A549 (cell line): ENCODE measurements around the gene ZNF146. TPM values are rescaled to one million over a fixed set of nuclear protein-coding genes. Genes with fewer than 3 reads are reported as not detected.

Experiments
- ATAC-seq, 2 experiments: fragments of 200-7000 bp in 1 of 2; fragments of >200 bp in 1 of 2; cut with Nextera tagmentation in 1 of 2; cut with Tn5 transposase in 1 of 2; 3 replicates each; pipeline versions ENCODE4 v1.8.0 to v1.9.1; 2018 to 2020; ENCODE audit warnings: mild to moderate bottlenecking in 1 of 2, moderate library complexity in 1 of 2
- CTCF ChIA-PET: fragments of 300-600 bp; sonication (Branson Sonifier 250); formaldehyde crosslinking; extraction: SDS; loops from one replicate; lab custom pipeline; 2021; ENCODE audit warnings: antibody characterized with exemption, inconsistent platforms; lab: Yijun Ruan, JAX
- POLR2A ChIA-PET: fragments of 350-600 bp; formaldehyde crosslinking; extraction: SDS; loops from one replicate; lab custom pipeline; 2021; ENCODE audit warnings: antibody characterized with exemption, inconsistent platforms; lab: Yijun Ruan, JAX
- DNase-seq, 2 experiments: peaks; one replicate each; pipeline versions ENCODE4 v3.0.0 to v3.0.0-alpha.2; 2011 to 2016; ENCODE audit warnings: low read depth in 1 of 2, low spot score in 1 of 2
- FAIRE-seq: peaks from 2 replicates; lab custom pipeline; 2011; peaks lifted over from hg19 to GRCh38; lab: Jason Lieb, UNC
- H3K27ac ChIP-seq, 2 experiments: fragments of >200 bp; sonication (Bioruptor Twin); formaldehyde crosslinking; 3 replicates each; pipeline ENCODE4 v1.5.1; 2016 to 2017
- H3K4me1 ChIP-seq: fragments of >200 bp; sonication (Bioruptor Twin); formaldehyde crosslinking; 3 replicates; pipeline ENCODE4 v1.6.1; 2016
- H3K4me2 ChIP-seq: fragments of >200 bp; sonication (Bioruptor Twin); formaldehyde crosslinking; 3 replicates; pipeline ENCODE4 v1.6.1; 2016
- H3K4me3 ChIP-seq: fragments of >200 bp; sonication (Bioruptor Twin); formaldehyde crosslinking; 3 replicates; pipeline ENCODE4 v1.5.1; 2016
- H3K9me3 ChIP-seq: fragments of >200 bp; sonication (Bioruptor Twin); formaldehyde crosslinking; 3 replicates; pipeline ENCODE4 v1.6.1; 2016
- BCL3 ChIP-seq: fragments of >200 bp; sonication (Bioruptor Twin); formaldehyde crosslinking; IDR thresholded peaks from 3 replicates; pipeline ENCODE4 v1.6.1; 2016
- CEBPB ChIP-seq, 2 experiments: fragments of >200 bp in 1 of 2; sonication (Bioruptor Twin) in 1 of 2; formaldehyde crosslinking in 1 of 2; IDR thresholded peaks; 2 replicates each; pipeline ENCODE4 v1.6.1; 2012 to 2016
- CHD4 ChIP-seq: fragments of 200-600 bp; sonication (generic); IDR thresholded peaks from 2 replicates; pipeline ENCODE4 v1.6.1; 2016; ENCODE audit warnings: antibody characterized with exemption, mild to moderate bottlenecking, borderline replicate concordance
- EHF ChIP-seq: fragments of 250-450 bp; sonication (Bioruptor Pico); IDR thresholded peaks from 2 replicates; pipeline ENCODE4 v1.5.0; 2020; ENCODE audit warnings: mild to moderate bottlenecking
- EP300 ChIP-seq, 2 experiments: fragments of >200 bp; sonication (Bioruptor Twin); formaldehyde crosslinking; IDR thresholded peaks; 2 replicates in 1 of 2; 3 replicates in 1 of 2; pipeline ENCODE4 v1.6.1; 2016 to 2017
- FOSL2 ChIP-seq, 2 experiments: fragments of 450-650 bp in 1 of 2; fragments of >200 bp in 1 of 2; sonication (Bioruptor Twin) in 1 of 2; formaldehyde crosslinking; IDR thresholded peaks; 2 replicates each; pipeline versions ENCODE4 v1.5.0 to v1.6.1; 2016 to 2020; ENCODE audit warnings: mild to moderate bottlenecking in 1 of 2, moderate library complexity in 1 of 2
- GATA3 ChIP-seq: IDR thresholded peaks from 2 replicates; pipeline ENCODE4 v1.6.1; 2012; ENCODE audit warnings: borderline replicate concordance
- HDAC2 ChIP-seq: fragments of 200-600 bp; sonication (generic); IDR thresholded peaks from 2 replicates; pipeline ENCODE4 v1.6.1; 2016
- HEYL ChIP-seq: fragments of 250-450 bp; sonication (Bioruptor Pico); IDR thresholded peaks from 2 replicates; pipeline ENCODE4 v1.8.0; 2021; ENCODE audit warnings: mild to moderate bottlenecking, moderate library complexity
- HMGXB4 ChIP-seq: fragments of 250-450 bp; sonication (Bioruptor Pico); IDR thresholded peaks from 2 replicates; pipeline ENCODE4 v1.5.0; 2021; ENCODE audit warnings: mild to moderate bottlenecking, moderate library complexity, borderline replicate concordance
- HOXB13 ChIP-seq: fragments of 250-450 bp; sonication (Bioruptor Pico); IDR thresholded peaks from 2 replicates; pipeline ENCODE4 v1.5.0; 2020; ENCODE audit warnings: low read depth, mild to moderate bottlenecking, moderate library complexity
- HOXB5 ChIP-seq: fragments of 250-450 bp; sonication (Bioruptor Pico); IDR thresholded peaks from 2 replicates; pipeline ENCODE4 v1.5.0; 2020; ENCODE audit warnings: mild to moderate bottlenecking, moderate library complexity
- JUN ChIP-seq, 2 experiments: fragments of >200 bp; sonication (Bioruptor Twin); formaldehyde crosslinking; IDR thresholded peaks; 2 replicates in 1 of 2; 3 replicates in 1 of 2; pipeline ENCODE4 v1.6.1; 2016 to 2017
- JUNB ChIP-seq: fragments of >200 bp; sonication (Bioruptor Twin); formaldehyde crosslinking; IDR thresholded peaks from 2 replicates; pipeline ENCODE4 v1.6.1; 2016
- KDM5A ChIP-seq: fragments of 200-600 bp; sonication (generic); IDR thresholded peaks from 2 replicates; pipeline ENCODE4 v1.6.1; 2016; ENCODE audit warnings: antibody characterized with exemption, mild to moderate bottlenecking
- MAFK ChIP-seq: fragments of 450-650 bp; IDR thresholded peaks from 2 replicates; pipeline ENCODE4 v1.6.1; 2014; ENCODE audit not compliant: partially characterized antibody
- MYC ChIP-seq: IDR thresholded peaks from 2 replicates; pipeline ENCODE4 v1.6.1; 2012; ENCODE audit warnings: mild to moderate bottlenecking, inconsistent platforms, low read length, improper control_type of control experiment, borderline replicate concordance
- NPAS2 ChIP-seq: fragments of 250-450 bp; sonication (Bioruptor Pico); IDR thresholded peaks from 2 replicates; pipeline ENCODE4 v1.8.0; 2022; ENCODE audit warnings: mild to moderate bottlenecking, moderate library complexity, borderline replicate concordance
- NR3C1 ChIP-seq: fragments of >200 bp; sonication (Bioruptor Twin); formaldehyde crosslinking; IDR thresholded peaks from 3 replicates; pipeline ENCODE4 v1.6.1; 2017
- PHF8 ChIP-seq: fragments of 200-600 bp; sonication (generic); IDR thresholded peaks from 2 replicates; pipeline ENCODE4 v1.6.1; 2016; ENCODE audit warnings: low read depth, mild to moderate bottlenecking, antibody characterized with exemption, moderate library complexity, borderline replicate concordance
- POLR2A ChIP-seq: IDR thresholded peaks from 2 replicates; pipeline ENCODE4 v1.6.1; 2012; ENCODE audit warnings: mild to moderate bottlenecking, low read length
- RAD21 ChIP-seq, 2 experiments: fragments of >200 bp in 1 of 2; sonication (Bioruptor Twin) in 1 of 2; formaldehyde crosslinking in 1 of 2; IDR thresholded peaks in 1 of 2; conservative IDR thresholded peaks in 1 of 2; 2 replicates in 1 of 2; 3 replicates in 1 of 2; pipeline ENCODE4 v1.6.1; 2012 to 2018; ENCODE audit warnings: inconsistent platforms in 1 of 2
- RCOR1 ChIP-seq: fragments of 150-350 bp; IDR thresholded peaks from 2 replicates; pipeline ENCODE4 v1.6.1; 2014; ENCODE audit warnings: antibody characterized with exemption, low read length, low read depth
- RFX5 ChIP-seq: fragments of 450-650 bp; IDR thresholded peaks from 2 replicates; pipeline ENCODE4 v1.7.1; 2014; ENCODE audit warnings: antibody characterized with exemption, mild to moderate bottlenecking, moderate library complexity
- SMC3 ChIP-seq: fragments of >200 bp; sonication (Bioruptor Twin); formaldehyde crosslinking; IDR thresholded peaks from 3 replicates; pipeline ENCODE4 v1.6.1; 2018; ENCODE audit warnings: inconsistent platforms
- TFCP2L1 ChIP-seq: fragments of 250-450 bp; sonication (Bioruptor Pico); IDR thresholded peaks from 2 replicates; pipeline ENCODE4 v1.5.0; 2021; ENCODE audit warnings: mild to moderate bottlenecking
- ZSCAN20 ChIP-seq: fragments of 250-450 bp; sonication (Bioruptor Pico); IDR thresholded peaks from 2 replicates; pipeline ENCODE4 v1.8.0; 2022; ENCODE audit warnings: mild to moderate bottlenecking, moderate library complexity
- WGBS: methylation state at CpG from one replicate; pipeline ENCODE4 v1.1.6; 2017; ENCODE audit errors: missing lambda C conversion rate; 5-methylcytosine and 5-hydroxymethylcytosine counted together
- polyA plus RNA-seq, 4 experiments: library from polyadenylated mRNA; depleted of rRNA in 3 of 4; stranded (reverse); fragments of >200 nt; fragmentation: RNase III in 1 of 4; extraction: RNeasy Plus Mini Kit Qiagen cat#74134 plus additional on column Dnase treatment in 1 of 4; gene quantifications; 2 replicates in 3 of 4; 3 replicates in 1 of 4; pipeline ENCODE4 v1.2.3, GENCODE V29; 2011 to 2017

Gene ZNF146
- polyA plus RNA-seq, 2 of the 4 experiments (the other 2 are of a cell fraction): 157 to 362 TPM

- TF ChIP-seq PHF8: no peak
- no peak for TF ChIP-seq RFX5
- TF ChIP-seq GATA3: no peak
Observed at GRCh38 chr19:36198119-36198518, 16.8 kb upstream of the ZNF146 start (continued).

- H3K9me3 ChIP-seq: 0 out of 3 replicates have a peak, but pooled peaks cover 5% of the 10 kb centered on the region
- no peak overlapping the region for H3K27ac ChIP-seq
- TF ChIP-seq SMC3 (no peak), POLR2A (no peak), KDM5A (no peak), RCOR1 (no peak), HOXB5 (CRISPR knock-in tag) (no peak), HMGXB4 (CRISPR knock-in tag) (no peak), CEBPB (IDR thresholded peaks at IDR 0.05) (no peak)
- ChIA-PET CTCF (no interaction called here), POLR2A (no interaction called here)
- ATAC-seq: no peak
- no peak for FAIRE-seq
- no peak overlapping the region for H3K4me3 ChIP-seq
- WGBS: 82% methylated on average over 6 of the region's 6 CpGs
- H3K4me2 ChIP-seq: no peak overlapping the region
- DNase-seq: no peak
- H3K4me1 ChIP-seq: no peaks in the 10 kb centered on the region
Observed at GRCh38 chr19:36201684-36202083, 13.2 kb upstream of the ZNF146 start.

GRCh38 chr19:36203293-36203692 lies 11.6 kb upstream of the ZNF146 start:
- H3K4me2 ChIP-seq: no peak overlapping the region
- POLR2A ChIA-PET: interaction anchor here (1.7 kb wide), 1 partner anchor 11 kb away, joined by 7 read pairs; the partner anchor contains the start of genes ZNF146 and ZNF565
- 90% methylated on average over 4 of the region's 4 CpGs for WGBS
- 0 out of 3 replicates have a peak, but pooled peaks cover 5% of the 10 kb centered on the region for H3K9me3 ChIP-seq
- no peak overlapping the region for H3K27ac ChIP-seq
- ATAC-seq (no peak), DNase-seq (no peak), FAIRE-seq (no peak)
- no peaks in the 10 kb centered on the region for H3K4me1 ChIP-seq
- TF ChIP-seq JUNB (no peak), BCL3 (no peak), JUN (IDR thresholded peaks at IDR 0.05) (no peak), RFX5 (no peak), NPAS2 (no peak)
- CTCF ChIA-PET: interaction anchor here (0.6 to 1.9 kb wide), 4 partner anchors 23 to 1491 kb away, joined by 4 to 7 read pairs (median 5); no protein-coding TSS in a partner anchor
- no peak overlapping the region for H3K4me3 ChIP-seq

GRCh38 chr19:36207605-36208252 lies 7.2 kb upstream of the ZNF146 start:
- FAIRE-seq (no peak), DNase-seq (no peak), ATAC-seq (no peak)
- TF ChIP-seq HDAC2 (no peak), EP300 (IDR thresholded peaks at IDR 0.05) (no peak), ZSCAN20 (no peak), HOXB5 (CRISPR knock-in tag) (no peak), NPAS2 (no peak), KDM5A (no peak), NR3C1 (no peak), TFCP2L1 (CRISPR knock-in tag) (no peak), FOSL2 (IDR thresholded peaks at IDR 0.05) (no peak), FOSL2 (CRISPR knock-in tag; IDR thresholded peaks at IDR 0.05) (no peak), HEYL (no peak), CHD4 (no peak), RAD21 (conservative IDR thresholded peaks at IDR 0.05 in 1 of 2, IDR thresholded peaks at IDR 0.05 in 1 of 2) (no peak), RCOR1 (no peak), SMC3 (no peak), MAFK (no peak), EHF (CRISPR knock-in tag) (no peak), MYC (no peak), JUN (IDR thresholded peaks at IDR 0.05) (no peak), RFX5 (no peak), HOXB13 (CRISPR knock-in tag) (no peak)
- ChIA-PET CTCF (interaction anchor here (0.7 to 2.5 kb wide), 8 partner anchors 10 to 147 kb away, joined by 3 to 7 read pairs (median 5); no protein-coding TSS in a partner anchor), POLR2A (no interaction called here)
- Histone ChIP-seq H3K27ac (no peak overlapping the region), H3K4me2 (no peak overlapping the region), H3K4me1 (no peaks in the 10 kb centered on the region), H3K4me3 (no peak overlapping the region), H3K9me3 (0 out of 3 replicates have a peak, but pooled peaks cover 4% of the 10 kb centered on the region)
- WGBS: 89% methylated on average over 3 of the region's 3 CpGs
